HL-60 (cell line): Measurements from ENCODE around the gene TTYH2.

Source experiments
- GABPA ChIP-seq: IDR thresholded peaks from 2 replicates; pipeline ENCODE4 v1.6.1; 2012; ENCODE audit warnings: low read depth
- POLR2AphosphoS5 ChIP-seq: IDR thresholded peaks from 2 replicates; pipeline ENCODE4 v1.6.1; 2012; ENCODE audit warnings: low read depth
- SPI1 ChIP-seq: IDR thresholded peaks from 2 replicates; pipeline ENCODE4 v1.6.1; 2012; ENCODE audit warnings: low read depth, mild to moderate bottlenecking, borderline replicate concordance
- TF ChIP-seq, protein P1 (sequence below): IDR thresholded peaks from one replicate; pipeline ENCODE4 v1.5.1; 2011; ENCODE audit warnings: low read length, control low read depth, inconsistent platforms; ENCODE audit not compliant: insufficient read depth
- TF ChIP-seq, protein P2 (sequence below): IDR thresholded peaks from 2 replicates; pipeline ENCODE4 v1.6.1; 2012; ENCODE audit warnings: low read depth; ENCODE audit not compliant: insufficient replicate concordance

DNA sequence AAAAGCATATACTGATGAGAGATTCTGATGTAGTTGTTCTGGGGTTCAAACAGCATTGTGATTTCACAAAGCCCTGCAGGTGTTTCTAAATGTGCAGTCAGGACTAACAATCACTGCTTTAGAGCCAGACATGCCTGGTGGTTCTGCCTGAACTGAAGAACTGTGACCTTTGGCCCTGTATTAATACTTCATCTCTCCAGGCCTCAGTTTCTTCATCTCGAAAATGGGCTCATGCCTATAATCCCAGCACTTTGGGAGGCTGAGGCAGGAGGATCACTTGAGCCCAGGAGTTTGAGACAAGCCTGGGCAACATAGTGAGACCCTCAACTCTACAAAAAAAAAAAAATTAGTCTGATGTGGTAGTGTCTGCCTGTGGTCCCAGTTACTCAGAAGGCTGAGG is 64.6 kb downstream of the TTYH2 start:
- TF ChIP-seq, protein P1, sequence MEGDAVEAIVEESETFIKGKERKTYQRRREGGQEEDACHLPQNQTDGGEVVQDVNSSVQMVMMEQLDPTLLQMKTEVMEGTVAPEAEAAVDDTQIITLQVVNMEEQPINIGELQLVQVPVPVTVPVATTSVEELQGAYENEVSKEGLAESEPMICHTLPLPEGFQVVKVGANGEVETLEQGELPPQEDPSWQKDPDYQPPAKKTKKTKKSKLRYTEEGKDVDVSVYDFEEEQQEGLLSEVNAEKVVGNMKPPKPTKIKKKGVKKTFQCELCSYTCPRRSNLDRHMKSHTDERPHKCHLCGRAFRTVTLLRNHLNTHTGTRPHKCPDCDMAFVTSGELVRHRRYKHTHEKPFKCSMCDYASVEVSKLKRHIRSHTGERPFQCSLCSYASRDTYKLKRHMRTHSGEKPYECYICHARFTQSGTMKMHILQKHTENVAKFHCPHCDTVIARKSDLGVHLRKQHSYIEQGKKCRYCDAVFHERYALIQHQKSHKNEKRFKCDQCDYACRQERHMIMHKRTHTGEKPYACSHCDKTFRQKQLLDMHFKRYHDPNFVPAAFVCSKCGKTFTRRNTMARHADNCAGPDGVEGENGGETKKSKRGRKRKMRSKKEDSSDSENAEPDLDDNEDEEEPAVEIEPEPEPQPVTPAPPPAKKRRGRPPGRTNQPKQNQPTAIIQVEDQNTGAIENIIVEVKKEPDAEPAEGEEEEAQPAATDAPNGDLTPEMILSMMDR: no peak
- no peak for TF ChIP-seq POLR2AphosphoS5
- TF ChIP-seq, protein P2, sequence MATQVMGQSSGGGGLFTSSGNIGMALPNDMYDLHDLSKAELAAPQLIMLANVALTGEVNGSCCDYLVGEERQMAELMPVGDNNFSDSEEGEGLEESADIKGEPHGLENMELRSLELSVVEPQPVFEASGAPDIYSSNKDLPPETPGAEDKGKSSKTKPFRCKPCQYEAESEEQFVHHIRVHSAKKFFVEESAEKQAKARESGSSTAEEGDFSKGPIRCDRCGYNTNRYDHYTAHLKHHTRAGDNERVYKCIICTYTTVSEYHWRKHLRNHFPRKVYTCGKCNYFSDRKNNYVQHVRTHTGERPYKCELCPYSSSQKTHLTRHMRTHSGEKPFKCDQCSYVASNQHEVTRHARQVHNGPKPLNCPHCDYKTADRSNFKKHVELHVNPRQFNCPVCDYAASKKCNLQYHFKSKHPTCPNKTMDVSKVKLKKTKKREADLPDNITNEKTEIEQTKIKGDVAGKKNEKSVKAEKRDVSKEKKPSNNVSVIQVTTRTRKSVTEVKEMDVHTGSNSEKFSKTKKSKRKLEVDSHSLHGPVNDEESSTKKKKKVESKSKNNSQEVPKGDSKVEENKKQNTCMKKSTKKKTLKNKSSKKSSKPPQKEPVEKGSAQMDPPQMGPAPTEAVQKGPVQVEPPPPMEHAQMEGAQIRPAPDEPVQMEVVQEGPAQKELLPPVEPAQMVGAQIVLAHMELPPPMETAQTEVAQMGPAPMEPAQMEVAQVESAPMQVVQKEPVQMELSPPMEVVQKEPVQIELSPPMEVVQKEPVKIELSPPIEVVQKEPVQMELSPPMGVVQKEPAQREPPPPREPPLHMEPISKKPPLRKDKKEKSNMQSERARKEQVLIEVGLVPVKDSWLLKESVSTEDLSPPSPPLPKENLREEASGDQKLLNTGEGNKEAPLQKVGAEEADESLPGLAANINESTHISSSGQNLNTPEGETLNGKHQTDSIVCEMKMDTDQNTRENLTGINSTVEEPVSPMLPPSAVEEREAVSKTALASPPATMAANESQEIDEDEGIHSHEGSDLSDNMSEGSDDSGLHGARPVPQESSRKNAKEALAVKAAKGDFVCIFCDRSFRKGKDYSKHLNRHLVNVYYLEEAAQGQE: no peak
- no peak for TF ChIP-seq GABPA
- no peak for TF ChIP-seq SPI1
